Keratinocyte (primary cell): ENCODE data around the gene TAF11.

Source experiments
- EZH2 ChIP-seq: IDR thresholded peaks from one replicate; pipeline ENCODE4 v1.6.1; 2012; ENCODE audit warnings: inconsistent platforms, mild to moderate bottlenecking, low read length, moderate library complexity
- TF ChIP-seq, protein P1 (sequence below), 3 experiments: IDR thresholded peaks in 1 of 3; conservative IDR thresholded peaks in 1 of 3; optimal IDR thresholded peaks in 1 of 3; 2 replicates in 2 of 3; 3 replicates in 1 of 3; pipeline versions ENCODE3 to v1.5.1; 2011; ENCODE audit warnings: low read length in 3 of 3, mild to moderate bottlenecking in 3 of 3, moderate library complexity in 2 of 3, control low read depth in 1 of 3, inconsistent platforms in 1 of 3; ENCODE audit not compliant: insufficient read depth in 2 of 3; ENCODE audit errors: extremely low read depth in 1 of 3

DNA sequence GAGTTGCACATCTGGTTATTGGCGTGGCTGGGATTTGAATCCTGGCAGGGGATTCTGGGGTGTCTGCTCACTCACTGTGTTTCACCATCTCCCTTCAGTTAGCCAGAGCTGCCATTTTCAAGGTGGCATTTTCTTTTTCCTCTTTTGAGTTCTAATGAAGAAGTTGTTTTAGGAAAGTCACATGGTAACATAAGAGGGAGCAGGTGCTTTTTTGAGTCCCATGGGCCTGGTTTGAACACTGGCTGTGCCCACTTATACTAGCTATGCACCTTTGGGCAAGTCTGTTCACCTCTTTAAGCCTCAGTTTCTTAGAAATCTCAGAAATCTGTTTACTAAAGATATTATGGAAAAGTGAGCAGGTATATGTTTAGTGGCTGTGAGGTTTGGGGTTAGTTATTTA is 40.9 kb upstream of the TAF11 start:
- TF ChIP-seq, protein P1, sequence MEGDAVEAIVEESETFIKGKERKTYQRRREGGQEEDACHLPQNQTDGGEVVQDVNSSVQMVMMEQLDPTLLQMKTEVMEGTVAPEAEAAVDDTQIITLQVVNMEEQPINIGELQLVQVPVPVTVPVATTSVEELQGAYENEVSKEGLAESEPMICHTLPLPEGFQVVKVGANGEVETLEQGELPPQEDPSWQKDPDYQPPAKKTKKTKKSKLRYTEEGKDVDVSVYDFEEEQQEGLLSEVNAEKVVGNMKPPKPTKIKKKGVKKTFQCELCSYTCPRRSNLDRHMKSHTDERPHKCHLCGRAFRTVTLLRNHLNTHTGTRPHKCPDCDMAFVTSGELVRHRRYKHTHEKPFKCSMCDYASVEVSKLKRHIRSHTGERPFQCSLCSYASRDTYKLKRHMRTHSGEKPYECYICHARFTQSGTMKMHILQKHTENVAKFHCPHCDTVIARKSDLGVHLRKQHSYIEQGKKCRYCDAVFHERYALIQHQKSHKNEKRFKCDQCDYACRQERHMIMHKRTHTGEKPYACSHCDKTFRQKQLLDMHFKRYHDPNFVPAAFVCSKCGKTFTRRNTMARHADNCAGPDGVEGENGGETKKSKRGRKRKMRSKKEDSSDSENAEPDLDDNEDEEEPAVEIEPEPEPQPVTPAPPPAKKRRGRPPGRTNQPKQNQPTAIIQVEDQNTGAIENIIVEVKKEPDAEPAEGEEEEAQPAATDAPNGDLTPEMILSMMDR (optimal IDR thresholded peaks at IDR 0.05 in 1 of 3, IDR thresholded peaks at IDR 0.05 in 1 of 3, conservative IDR thresholded peaks at IDR 0.05 in 1 of 3; ENCODE audit: extremely low read depth in 1 of 3, insufficient read depth in 2 of 3, low read length in 3 of 3), result no peak
- no peak for TF ChIP-seq EZH2
